Heart right ventricle (tissue), 16 donors: ENCODE data around the gene PALD1. TPM values are rescaled to one million over a fixed set of nuclear protein-coding genes. Genes with fewer than 3 reads are reported as not detected.

Experiments
- ATAC-seq, 8 donors: fragments of 200-7000 bp; cut with Tn5 transposase; one replicate each; pipeline ENCODE4 v1.9.1; 2020; ENCODE audit warnings: mild to moderate bottlenecking in 8 of 8, moderate library complexity in 8 of 8, moderate number of reproducible peaks in 1 of 8
- DNase-seq, 2 donors: peaks; one replicate each; pipeline ENCODE4 v3.0.0-alpha.2; 2020
- H3K27ac ChIP-seq, 10 donors: fragments of 200-600 bp; sonication (generic) in 2 of 10; one replicate each; pipeline versions ENCODE4 v1.5.0 to v1.8.0; 2020 to 2022; ENCODE audit warnings: mild to moderate bottlenecking in 3 of 10
- H3K27me3 ChIP-seq, 7 donors: fragments of 200-600 bp; one replicate each; pipeline ENCODE4 v1.8.0; 2021 to 2022; ENCODE audit warnings: mild to moderate bottlenecking in 2 of 7
- H3K36me3 ChIP-seq, 9 donors: fragments of 200-600 bp; sonication (generic) in 1 of 9; one replicate each; pipeline versions ENCODE4 v1.5.0 to v1.8.0; 2020 to 2022; ENCODE audit warnings: mild to moderate bottlenecking in 2 of 9
- H3K4me1 ChIP-seq, 9 donors: fragments of 200-600 bp; sonication (generic) in 1 of 9; one replicate each; pipeline versions ENCODE4 v1.5.0 to v1.8.0; 2020 to 2022; ENCODE audit warnings: mild to moderate bottlenecking in 4 of 9
- H3K4me3 ChIP-seq, 10 donors: fragments of 200-600 bp; sonication (generic) in 2 of 10; one replicate each; pipeline versions ENCODE4 v1.5.0 to v1.8.0; 2020 to 2022; ENCODE audit warnings: mild to moderate bottlenecking in 7 of 10, moderate library complexity in 2 of 10
- H3K9me3 ChIP-seq, 11 donors: fragments of 200-600 bp in 10 of 11; sonication (generic) in 2 of 11; one replicate each; pipeline versions ENCODE4 v1.5.0 to v1.8.0; 2013 to 2022; ENCODE audit warnings: mild to moderate bottlenecking in 2 of 11, control low read depth in 1 of 11, moderate library complexity in 1 of 11
- WGBS, 2 donors: extraction: QIAGEN DNeasy Blood & Tissue Kit; methylation state at CpG; one replicate each; pipeline ENCODE4 v1.1.7; 2013; ENCODE audit warnings: inconsistent platforms in 1 of 2; 5-methylcytosine and 5-hydroxymethylcytosine counted together
- intact Hi-C, 10 donors: fragments of 100-400 bp; cut with DNase I; formaldehyde crosslinking; loops; one replicate each; pipeline versions ENCODE4 v1.11.1 to v1.14.2; 2022
- polyA plus RNA-seq, 2 donors: library from polyadenylated mRNA; stranded (reverse); fragments of 200-250 nt; gene quantifications; one replicate each; pipeline ENCODE4 v1.2.3, GENCODE V29; 2013
- total RNA-seq, 10 donors: library from RNA; stranded (reverse); fragmentation: NEBNext Ultra II Directional in 3 of 10; extraction: Animal tissue kit (Norgen Biotek cat#: 25700) in 3 of 10; gene quantifications; one replicate each; pipeline versions ENCODE4 v1.2.1 to v1.2.4, GENCODE V29; 2021 to 2023
- TF ChIP-seq, protein P1 (sequence below), 9 donors: fragments of 200-600 bp; sonication (generic) in 2 of 9; IDR thresholded peaks; one replicate each; pipeline versions ENCODE4 v1.5.0 to v1.8.0; 2021 to 2022; ENCODE audit warnings: antibody characterized with exemption in 9 of 9, mild to moderate bottlenecking in 5 of 9, moderate library complexity in 1 of 9
- donor health status: Arrhythmogenic right ventricular cardiomyopathy.
- donor health status: ischemic (EF 13 %, LVEDD 7.1; RV severe dilation, severe dysfunction).
- donor health status: healthy with polysubstance abuse.
- donor health status: DM: no; HTN: yes; CAD: no.
- donor health status: DM: no; HTN: no; CAD: no.
- donor health status: ischemic (EF 25% LVEDD 6.9; RV normal size, moderate dysfunction).
- donor health status: ischemic (EF 25% LVEDD 5.7; RV mildly dilated, moderate dysfunction).
- donor health status: healthy.
- donor health status: DM: yes; HTN: yes; CAD: no.
- donor health status: Ischemic cardiomyopathy.
- donor health status: ischemic (EF 35%, LVEDD 5.7; RV mildly dilated, moderate dysfunction).
- donor health status: nonischemic (EF 11% LVEDD 7.7; RV severe dilation, severe dysfunction).
- donor health status: DM: yes; HTN: yes; CAD: no.
- donor health status: PGD.
- donor health status: ischemic (EF 29% LVEDD 5.4; RV normal size, mild dysfunction).
- donor health status: nonischemic (EF 23%, LVEDD 6.1; RV moderate dilation, normal function).

Gene PALD1
- total and polyA plus RNA-seq, 12 donors: 4.1 to 10.3 (median 5.9) TPM

- no peak overlapping the region for H3K4me3 ChIP-seq
- intact Hi-C loops: loop anchor here (1.0 to 10.0 kb wide), 12 partner anchors 122 to 332 kb away; partner anchors contain the start of gene ADAMTS14 (in 4 of the 10)
- peaks cover 0 to 74% (median 0%) of the 10 kb centered on the region in 9 donors for H3K36me3 ChIP-seq
- H3K9me3 ChIP-seq: no peaks in the 10 kb centered on the region
- DNase-seq (peak; percentile 62 to 67), ATAC-seq (peak; percentile 58 to 78 (median 70))
- no peak overlapping the region for H3K27ac ChIP-seq
- WGBS, 2 donors: 77 to 83% methylated on average over 3 of the region's 3 CpGs
- peaks cover 0 to 24% (median 0%) of the 10 kb centered on the region in 9 donors for H3K4me1 ChIP-seq
- TF ChIP-seq, protein P1, sequence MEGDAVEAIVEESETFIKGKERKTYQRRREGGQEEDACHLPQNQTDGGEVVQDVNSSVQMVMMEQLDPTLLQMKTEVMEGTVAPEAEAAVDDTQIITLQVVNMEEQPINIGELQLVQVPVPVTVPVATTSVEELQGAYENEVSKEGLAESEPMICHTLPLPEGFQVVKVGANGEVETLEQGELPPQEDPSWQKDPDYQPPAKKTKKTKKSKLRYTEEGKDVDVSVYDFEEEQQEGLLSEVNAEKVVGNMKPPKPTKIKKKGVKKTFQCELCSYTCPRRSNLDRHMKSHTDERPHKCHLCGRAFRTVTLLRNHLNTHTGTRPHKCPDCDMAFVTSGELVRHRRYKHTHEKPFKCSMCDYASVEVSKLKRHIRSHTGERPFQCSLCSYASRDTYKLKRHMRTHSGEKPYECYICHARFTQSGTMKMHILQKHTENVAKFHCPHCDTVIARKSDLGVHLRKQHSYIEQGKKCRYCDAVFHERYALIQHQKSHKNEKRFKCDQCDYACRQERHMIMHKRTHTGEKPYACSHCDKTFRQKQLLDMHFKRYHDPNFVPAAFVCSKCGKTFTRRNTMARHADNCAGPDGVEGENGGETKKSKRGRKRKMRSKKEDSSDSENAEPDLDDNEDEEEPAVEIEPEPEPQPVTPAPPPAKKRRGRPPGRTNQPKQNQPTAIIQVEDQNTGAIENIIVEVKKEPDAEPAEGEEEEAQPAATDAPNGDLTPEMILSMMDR (IDR thresholded peaks at IDR 0.05): peak; percentile 85 to 97 (median 90)
- H3K27me3 ChIP-seq: no peaks in the 10 kb centered on the region
Measured at GRCh38 chr10:70549962-70550458, 71.4 kb downstream of the PALD1 start.

DNA sequence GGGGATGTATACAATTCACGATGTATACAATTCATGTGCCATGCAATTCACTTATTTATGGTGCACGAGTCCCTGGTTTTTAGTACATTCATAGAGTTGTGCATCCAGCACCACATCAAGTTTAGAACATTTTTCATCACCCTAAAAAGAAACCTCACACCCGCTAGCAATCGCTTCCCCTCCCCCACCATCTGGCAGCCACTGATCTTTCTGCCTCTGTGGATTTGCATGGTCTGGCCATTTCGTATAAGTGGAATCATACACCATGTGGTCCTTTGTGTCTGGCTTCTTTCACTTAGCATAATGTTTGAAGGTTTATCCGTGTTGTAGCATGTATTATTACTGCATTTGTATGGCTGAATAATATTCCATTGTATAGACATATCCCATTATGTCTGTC, 71.9 kb downstream of the PALD1 start:
- Histone ChIP-seq H3K36me3 (peaks cover 0 to 79% (median 0%) of the 10 kb centered on the region in 9 donors), H3K9me3 (no peaks in the 10 kb centered on the region), H3K4me1 (peaks cover 0 to 24% (median 0%) of the 10 kb centered on the region in 9 donors), H3K27me3 (no peaks in the 10 kb centered on the region), H3K4me3 (no peak overlapping the region), H3K27ac (no peak overlapping the region)
- ATAC-seq (no peak), DNase-seq (no peak)
- intact Hi-C loops: loop anchor here (1.0 to 10.0 kb wide), 9 partner anchors 122 to 332 kb away; partner anchors contain the start of gene ADAMTS14 (in 4 of the 10)
- 82 to 84% methylated on average over 6 of the region's 6 CpGs for WGBS, 2 donors
- TF ChIP-seq, protein P1 (IDR thresholded peaks at IDR 0.05): no peak

GRCh38 chr10:70551466-70551865, 72.9 kb downstream of the PALD1 start:
- intact Hi-C loops: loop anchor here in 9 of 10 donors (2.0 to 10.0 kb wide), 7 partner anchors 121 to 331 kb away; partner anchors contain the start of gene ADAMTS14 (in 4 of the 9)

DNA sequence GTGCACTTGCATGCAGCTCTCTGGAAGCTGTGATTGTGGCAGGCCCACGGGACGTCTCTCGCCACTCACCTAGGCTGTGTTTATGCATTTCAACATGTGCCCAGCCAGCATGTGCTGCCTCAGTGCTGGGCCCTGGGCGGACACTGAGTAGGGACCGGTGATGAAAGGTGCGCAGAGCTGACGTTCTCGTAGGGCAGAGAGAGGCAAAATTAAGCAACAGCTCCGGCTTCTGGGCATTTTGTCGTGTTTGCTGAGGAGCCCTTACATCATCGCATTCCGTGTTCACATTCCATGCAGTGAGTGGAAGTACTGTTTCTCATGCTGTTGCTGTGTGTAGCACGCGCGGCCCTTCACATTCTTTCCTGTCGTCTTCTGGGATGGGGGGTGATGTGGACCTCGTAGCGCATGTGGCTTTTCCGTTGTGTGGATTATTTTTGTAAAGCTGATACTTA, 73.4 kb downstream of the PALD1 start:
- no peak overlapping the region for H3K27ac ChIP-seq
- peaks cover 0 to 69% (median 0%) of the 10 kb centered on the region in 9 donors for H3K36me3 ChIP-seq
- intact Hi-C loops: loop anchor here in 9 of 10 donors (2.0 to 10.0 kb wide), 7 partner anchors 120 to 330 kb away; partner anchors contain the start of gene ADAMTS14 (in 4 of the 9)
- no peak overlapping the region for H3K4me3 ChIP-seq
- no peak for DNase-seq
- ATAC-seq: peak in 7 of 8 donors; percentile 19 to 65 (median 46)
- TF ChIP-seq, protein P1 (IDR thresholded peaks at IDR 0.05): no peak
- peaks cover 0 to 18% (median 0%) of the 10 kb centered on the region in 9 donors for H3K4me1 ChIP-seq
- H3K9me3 ChIP-seq: no peaks in the 10 kb centered on the region
- 71 to 72% methylated on average over 19 of the region's 19 CpGs for WGBS, 2 donors
- no peaks in the 10 kb centered on the region for H3K27me3 ChIP-seq

More at GRCh38 chr10:70551466-70551865, 72.9 kb downstream of the PALD1 start:
- Histone ChIP-seq H3K4me3 (no peak overlapping the region), H3K9me3 (no peaks in the 10 kb centered on the region), H3K27me3 (no peaks in the 10 kb centered on the region), H3K27ac (no peak overlapping the region), H3K4me1 (peaks cover 0 to 23% (median 0%) of the 10 kb centered on the region in 9 donors), H3K36me3 (peaks cover 0 to 73% (median 0%) of the 10 kb centered on the region in 9 donors)
- no peak for ATAC-seq
- TF ChIP-seq, protein P1 (IDR thresholded peaks at IDR 0.05): no peak
- no peak for DNase-seq
- 33 to 55% methylated on average over 2 of the region's 2 CpGs for WGBS, 2 donors
